ENCODE measurements around the gene FAM50B.

FAM50B gene

DNA sequence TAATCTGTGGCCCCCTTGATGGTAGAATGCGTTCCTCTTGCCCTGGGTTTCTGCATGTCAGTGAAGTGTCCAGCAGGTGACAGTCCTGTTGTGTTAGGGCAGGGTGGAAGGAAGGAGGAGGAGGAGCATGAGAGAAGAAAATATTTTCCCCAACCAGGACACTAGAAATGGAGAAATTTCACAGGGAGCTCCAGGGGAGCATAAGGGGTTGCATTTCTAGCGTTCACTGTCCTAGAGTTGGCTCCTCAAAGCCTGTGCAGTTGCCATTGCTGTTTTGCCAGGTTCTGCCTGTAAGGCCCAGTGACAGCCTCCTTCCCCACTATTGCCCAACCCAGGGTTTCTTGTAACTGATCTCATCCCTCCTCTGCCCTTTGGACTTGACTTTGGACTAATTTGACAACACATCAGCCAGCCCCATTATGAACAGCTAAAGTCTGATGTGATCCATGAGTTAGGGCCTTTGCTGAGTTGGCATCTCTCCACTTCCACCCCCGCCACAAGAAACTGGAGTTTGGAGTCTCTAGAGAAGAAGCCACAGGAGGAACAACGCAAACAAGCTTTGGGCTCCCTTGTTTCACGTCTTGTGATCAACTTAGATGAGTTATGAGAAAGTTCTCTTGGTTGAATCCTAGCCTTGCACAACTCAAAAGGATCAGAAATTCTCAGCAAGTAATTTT lies 14.0 kb upstream of the FAM50B start:
- TF ChIP-seq, protein P1, sequence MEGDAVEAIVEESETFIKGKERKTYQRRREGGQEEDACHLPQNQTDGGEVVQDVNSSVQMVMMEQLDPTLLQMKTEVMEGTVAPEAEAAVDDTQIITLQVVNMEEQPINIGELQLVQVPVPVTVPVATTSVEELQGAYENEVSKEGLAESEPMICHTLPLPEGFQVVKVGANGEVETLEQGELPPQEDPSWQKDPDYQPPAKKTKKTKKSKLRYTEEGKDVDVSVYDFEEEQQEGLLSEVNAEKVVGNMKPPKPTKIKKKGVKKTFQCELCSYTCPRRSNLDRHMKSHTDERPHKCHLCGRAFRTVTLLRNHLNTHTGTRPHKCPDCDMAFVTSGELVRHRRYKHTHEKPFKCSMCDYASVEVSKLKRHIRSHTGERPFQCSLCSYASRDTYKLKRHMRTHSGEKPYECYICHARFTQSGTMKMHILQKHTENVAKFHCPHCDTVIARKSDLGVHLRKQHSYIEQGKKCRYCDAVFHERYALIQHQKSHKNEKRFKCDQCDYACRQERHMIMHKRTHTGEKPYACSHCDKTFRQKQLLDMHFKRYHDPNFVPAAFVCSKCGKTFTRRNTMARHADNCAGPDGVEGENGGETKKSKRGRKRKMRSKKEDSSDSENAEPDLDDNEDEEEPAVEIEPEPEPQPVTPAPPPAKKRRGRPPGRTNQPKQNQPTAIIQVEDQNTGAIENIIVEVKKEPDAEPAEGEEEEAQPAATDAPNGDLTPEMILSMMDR (conservative IDR thresholded peaks at IDR 0.05): no peak
- H3K27ac ChIP-seq: no peak overlapping the region

DNA sequence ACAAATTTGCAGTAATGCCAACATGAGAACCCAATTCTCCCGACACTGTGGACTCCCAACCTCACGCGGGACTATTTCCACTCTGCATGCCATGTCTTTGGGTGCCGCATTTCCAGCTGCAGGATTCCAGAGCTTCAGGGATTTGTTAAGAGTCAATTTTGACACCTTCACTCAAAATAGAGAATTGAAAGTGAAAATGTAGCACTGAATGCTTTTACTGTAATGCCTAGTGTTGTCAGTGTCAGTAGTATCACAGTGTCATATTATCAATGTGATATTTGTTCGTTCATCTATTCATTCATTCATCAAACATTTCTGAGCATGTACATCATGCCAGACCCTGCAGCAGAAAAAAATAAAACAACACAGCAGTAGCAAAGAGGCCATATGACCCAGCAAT lies 13.4 kb upstream of the FAM50B start:
- TF ChIP-seq, protein P1 (conservative IDR thresholded peaks at IDR 0.05): no peak
- H3K27ac ChIP-seq: no peak overlapping the region

DNA sequence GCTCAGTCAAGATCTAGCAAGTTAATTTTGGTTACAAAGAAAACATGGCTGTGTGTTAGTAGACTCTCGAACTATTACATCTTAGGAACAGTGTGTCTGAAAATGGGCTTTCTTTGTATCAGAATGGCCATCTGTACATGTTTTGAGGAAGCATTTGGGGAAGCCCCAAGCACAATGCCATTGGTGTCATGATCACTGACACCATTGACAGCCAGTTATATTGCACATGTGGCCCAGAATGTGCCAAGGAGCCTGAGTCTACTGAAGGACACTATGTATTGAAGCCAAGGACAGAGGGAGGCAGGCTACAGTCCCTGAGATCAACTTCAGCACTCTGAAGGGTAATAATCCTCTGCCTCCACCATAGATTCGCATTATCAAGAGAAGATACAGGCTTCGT lies 12.6 kb upstream of the FAM50B start:
- no peak overlapping the region for H3K27ac ChIP-seq
- TF ChIP-seq, protein P1 (conservative IDR thresholded peaks at IDR 0.05): no peak

DNA sequence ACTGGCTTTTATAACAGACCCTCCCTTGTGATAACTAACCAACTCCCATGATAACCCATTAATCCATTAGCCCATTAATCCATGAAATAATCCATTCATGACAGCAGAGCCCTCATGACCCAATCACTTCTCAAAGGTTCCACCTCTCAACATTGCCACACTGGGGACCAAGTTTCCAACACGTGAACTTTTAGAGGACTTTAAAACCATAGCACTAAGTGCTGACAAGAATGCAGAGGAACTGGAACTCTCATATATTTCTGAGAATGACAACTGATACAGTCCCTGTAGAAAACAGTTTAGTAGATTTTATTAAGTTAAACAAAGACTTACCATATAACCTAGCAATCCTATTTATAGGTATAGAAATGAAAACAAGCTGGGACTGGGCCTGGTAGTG lies 11.4 kb upstream of the FAM50B start:
- H3K27ac ChIP-seq: no peak overlapping the region
- TF ChIP-seq, protein P1 (conservative IDR thresholded peaks at IDR 0.05): no peak

DNA sequence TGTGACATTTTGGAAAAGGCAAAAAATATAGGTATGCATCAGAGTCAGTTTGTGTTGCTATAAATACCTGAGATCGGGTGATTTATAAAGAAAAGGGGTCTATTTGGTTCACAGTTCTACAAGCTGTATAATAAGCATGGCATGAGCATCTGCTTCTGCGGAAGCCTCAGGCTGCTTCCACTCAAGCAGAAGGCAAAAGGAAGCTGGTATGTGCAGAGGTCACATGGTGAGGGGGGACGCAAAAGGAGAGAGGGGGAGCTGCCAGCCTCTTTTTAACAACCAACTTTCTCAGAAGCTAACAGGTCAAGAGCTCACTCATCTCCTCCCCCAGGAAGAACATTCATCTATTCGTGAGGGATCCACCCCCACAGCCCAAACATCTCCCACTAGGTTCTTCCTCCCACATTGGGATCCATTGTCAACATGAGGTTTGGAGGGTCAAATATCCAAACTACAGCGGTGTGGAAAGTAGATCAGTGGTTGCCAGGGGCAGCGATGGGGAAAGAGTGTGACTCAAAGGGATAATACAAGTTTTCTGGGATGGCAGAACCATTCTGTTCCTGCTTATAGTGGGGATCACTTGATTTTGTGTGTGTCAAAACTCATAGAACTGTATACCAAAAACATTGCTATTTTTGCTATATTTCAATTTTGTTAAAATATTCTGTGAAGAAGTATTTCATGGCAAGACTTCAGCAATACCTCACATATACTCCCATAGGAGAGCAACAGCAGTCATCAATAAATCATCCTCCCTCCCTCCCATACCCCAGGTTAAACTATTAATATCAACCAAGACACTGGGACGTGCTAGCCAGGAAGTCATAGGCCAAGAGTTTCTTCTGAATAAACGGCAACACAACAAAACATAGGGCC lies 9.9 kb upstream of the FAM50B start:
- no peak overlapping the region for H3K27ac ChIP-seq
- TF ChIP-seq, protein P1 (conservative IDR thresholded peaks at IDR 0.05): no peak

DNA sequence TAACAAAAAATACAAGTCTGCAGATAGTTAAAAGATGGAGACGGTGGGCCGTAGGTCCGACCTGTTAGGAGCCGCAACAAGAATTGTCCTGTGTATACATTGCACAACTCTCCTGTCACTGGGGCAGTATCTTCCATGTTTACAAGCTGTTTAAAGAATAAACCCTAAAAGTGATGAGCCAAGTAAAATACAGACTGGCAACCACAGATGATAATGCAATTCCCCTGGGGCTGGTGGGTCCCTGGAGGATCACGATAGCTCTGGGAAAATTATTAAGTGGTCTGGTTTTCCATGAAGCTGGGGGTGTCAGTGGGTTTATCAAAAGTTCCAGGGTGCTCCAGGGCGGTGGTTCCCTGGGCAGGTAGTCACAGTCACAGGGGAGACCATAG lies 8.1 kb upstream of the FAM50B start:
- no peak overlapping the region for H3K27ac ChIP-seq
- TF ChIP-seq, protein P1 (conservative IDR thresholded peaks at IDR 0.05): no peak

DNA sequence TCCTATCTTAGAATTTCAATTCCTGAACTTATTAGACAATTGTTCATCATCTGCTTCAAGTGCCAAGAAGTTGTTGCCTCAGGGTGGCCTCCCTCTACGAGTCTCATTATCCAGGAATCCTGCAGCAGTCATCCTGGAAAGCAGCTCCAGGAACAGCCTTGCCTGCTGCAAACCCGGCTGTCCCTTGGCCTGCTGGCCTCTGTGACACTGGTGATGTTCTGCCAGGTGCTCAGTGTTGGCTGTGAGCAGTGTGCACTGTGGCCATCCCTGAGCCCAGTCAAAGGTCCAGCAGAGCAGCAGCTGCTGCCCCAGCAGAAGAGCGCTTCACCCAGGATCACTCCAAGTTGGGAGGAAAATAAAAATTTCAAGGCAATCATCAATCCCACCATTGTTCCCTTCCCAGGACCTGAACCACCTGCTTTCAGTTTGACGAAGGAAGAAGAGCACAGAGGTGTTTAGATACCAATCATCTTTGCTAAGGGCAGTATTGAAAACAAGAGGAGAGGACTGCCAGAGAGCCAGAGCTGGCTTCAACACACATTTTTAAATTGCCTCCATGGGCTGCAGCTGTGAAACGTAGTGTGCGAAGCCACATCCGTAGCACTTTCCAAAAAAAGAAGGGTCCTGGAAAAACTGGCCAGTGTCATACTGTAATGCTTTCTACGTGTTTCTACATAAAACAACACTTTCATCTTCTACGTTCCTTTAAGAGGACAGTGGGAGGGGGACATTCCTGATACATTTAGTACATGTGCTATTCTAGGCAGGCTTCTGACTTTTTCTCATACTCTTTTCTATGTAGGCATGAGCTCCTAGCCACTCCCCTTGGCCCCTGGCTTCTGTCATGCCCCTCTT lies 7.2 kb upstream of the FAM50B start:
- TF ChIP-seq, protein P1 (conservative IDR thresholded peaks at IDR 0.05): no peak
- H3K27ac ChIP-seq: no peak overlapping the region

Data from VCaP (cell line).